HepG2 (cell line): ENCODE results near the gene FCGR3B. TPM values are rescaled to one million over a fixed set of nuclear protein-coding genes. Genes with fewer than 3 reads are reported as not detected.
"Not testable (repeated sequence)": the region's sequence is repeated elsewhere in the genome, so short reads cannot be mapped to it uniquely, and the experiment has no call there.

Experiments
- ATAC-seq: fragments of 200-7000 bp; cut with Tn5 transposase; 3 replicates; pipeline ENCODE4 v1.9.1; 2020; ENCODE audit warnings: mild to moderate bottlenecking, moderate library complexity
- BruUV-seq: library from RNA; stranded (reverse); fragments of 400-500 nt; replicated peaks from 2 replicates; lab custom pipeline; 2021; lab: Mats Ljungman, UMichigan
- CTCF ChIA-PET: fragments of 300-600 bp; formaldehyde crosslinking; extraction: SDS; loops from one replicate; lab custom pipeline; 2021; ENCODE audit warnings: low total read pairs, inconsistent platforms, low intra/inter-chr PET ratio; lab: Yijun Ruan, JAX
- POLR2A ChIA-PET: fragments of 350-600 bp; sonication (Branson Sonifier 250); formaldehyde crosslinking; loops from one replicate; lab custom pipeline; 2020; ENCODE audit warnings: antibody characterized with exemption, inconsistent platforms; lab: Yijun Ruan, JAX
- DNase-seq: peaks from one replicate; pipeline ENCODE4 v3.0.0-alpha.2; 2015; ENCODE audit warnings: low spot score
- FAIRE-seq: peaks from 3 replicates; lab custom pipeline; 2011; peaks lifted over from hg19 to GRCh38; lab: Jason Lieb, UNC
- H2AFZ ChIP-seq: one replicate; pipeline ENCODE4 v1.6.1; 2011; ENCODE audit warnings: low read length, inconsistent platforms
- H3K27ac ChIP-seq: fragments of 300-600 bp; 3 replicates; pipeline ENCODE4 v1.8.0; 2011; ENCODE audit warnings: mixed run types, mild to moderate bottlenecking, mixed read lengths, low read length, inconsistent platforms; ENCODE audit not compliant: insufficient read depth; ENCODE audit errors: extremely low read length
- H3K27me3 ChIP-seq, 2 experiments: fragments of 200-600 bp in 1 of 2; 2 replicates in 1 of 2; 3 replicates in 1 of 2; pipeline versions ENCODE4 v1.6.0 to v1.8.0; 2011; ENCODE audit warnings: low read length in 2 of 2, mild to moderate bottlenecking in 2 of 2, moderate library complexity in 2 of 2, inconsistent platforms in 1 of 2; ENCODE audit not compliant: insufficient read depth in 2 of 2, control insufficient read depth in 1 of 2
- H3K36me3 ChIP-seq, 2 experiments: fragments of 200-600 bp in 1 of 2; replicated peaks in 1 of 2; 2 replicates in 1 of 2; 3 replicates in 1 of 2; pipeline versions ENCODE4 v1.5.1 to v1.8.0; 2011; ENCODE audit warnings: low read length in 2 of 2, inconsistent platforms in 1 of 2; ENCODE audit not compliant: insufficient read depth in 2 of 2, control insufficient read depth in 1 of 2
- H3K4me1 ChIP-seq: 2 replicates; pipeline ENCODE4 v1.5.1; 2012; ENCODE audit warnings: low read length, inconsistent platforms; ENCODE audit not compliant: insufficient read depth
- H3K4me2 ChIP-seq: 2 replicates; pipeline ENCODE4 v1.6.0; 2011; ENCODE audit warnings: low read depth, low read length, inconsistent platforms
- H3K4me3 ChIP-seq, 3 experiments: fragments of 200-600 bp in 1 of 3; sonication (generic), shearing (Covaris generic) in 1 of 3; replicated peaks in 1 of 3; 2 replicates each; pipeline ENCODE4 v1.5.1; 2011 to 2016; ENCODE audit warnings: low read length in 3 of 3, inconsistent platforms in 2 of 3, low read depth in 2 of 3, mild to moderate bottlenecking in 2 of 3, control low read depth in 1 of 3, mixed read lengths in 1 of 3; ENCODE audit not compliant: insufficient read depth in 1 of 3
- H3K79me2 ChIP-seq: one replicate; pipeline ENCODE4 v1.6.1; 2011; ENCODE audit warnings: low read length, inconsistent platforms; ENCODE audit not compliant: insufficient read depth
- H3K9ac ChIP-seq: 2 replicates; pipeline ENCODE4 v1.6.0; 2011; ENCODE audit warnings: mild to moderate bottlenecking, low read depth, low read length, inconsistent platforms; ENCODE audit not compliant: insufficient read depth
- H3K9me3 ChIP-seq: 2 replicates; pipeline ENCODE4 v1.5.1; 2012; ENCODE audit warnings: mild to moderate bottlenecking, low read length
- H4K20me1 ChIP-seq: 2 replicates; pipeline ENCODE4 v1.6.0; 2011; ENCODE audit warnings: inconsistent platforms, mild to moderate bottlenecking, low read length, moderate library complexity; ENCODE audit not compliant: insufficient read depth
- MAFF ChIP-seq: IDR thresholded peaks from 2 replicates; pipeline ENCODE4 v1.6.1; 2011; ENCODE audit warnings: low read depth, low read length, improper control_type of control experiment
- MAFK ChIP-seq, 2 experiments: IDR thresholded peaks in 1 of 2; conservative IDR thresholded peaks in 1 of 2; 2 replicates each; pipeline ENCODE4 v1.6.1; 2011; ENCODE audit warnings: improper control_type of control experiment in 2 of 2, low read length in 2 of 2
- WGBS: methylation state at CpG from one replicate; pipeline ENCODE4 v1.1.6; 2017; ENCODE audit warnings: low lambda C conversion rate; 5-methylcytosine and 5-hydroxymethylcytosine counted together
- in situ Hi-C: cut with HindIII; loops from 2 replicates; pipeline ENCODE4 v1.10.0; 2017; ENCODE audit warnings: low pct_unique_long_range_greater_than_20kb; ENCODE audit not compliant: extremely low pct_ligation_motif_present
- intact Hi-C: fragments of 100-400 bp; cut with micrococcal nuclease; formaldehyde crosslinking; loops from one replicate; pipeline ENCODE4 v1.10.0; 2022; ENCODE audit not compliant: unreplicated experiment
- polyA plus RNA-seq, 8 experiments: library from polyadenylated mRNA; depleted of rRNA in 3 of 8; stranded (reverse) in 7 of 8; unstranded in 1 of 8; fragments of >200 nt; fragmentation: Illumina TruSeq in 4 of 8; extraction: Trizol in 4 of 8; gene quantifications; 2 replicates each; pipeline versions ENCODE4 v1.2.1 to v1.2.3, GENCODE V29; 2011 to 2016; ENCODE audit warnings: low read depth in 4 of 8, missing spikeins in 1 of 8, mixed read lengths in 1 of 8; ENCODE audit not compliant: insufficient read depth in 1 of 8
- total RNA-seq, 5 experiments: library from RNA; depleted of rRNA; stranded (reverse); fragments of >200 nt; fragmentation: Illumina TruSeq; extraction: Trizol; gene quantifications; 2 replicates each; pipeline ENCODE4 v1.2.3, GENCODE V29; 2016; ENCODE audit warnings: low read depth in 1 of 5

Gene FCGR3B
- total and polyA plus RNA-seq, 2 of the 13 experiments (the other 11 are each of a cell fraction or from before 2014, with no cell fraction given): not detected

GRCh38 chr1:161621181-161622000 lies 9.6 kb downstream of the FCGR3B start:
- POLR2A ChIA-PET, H2AFZ ChIP-seq, BruUV-seq, H3K9ac ChIP-seq, H3K4me3 ChIP-seq, DNase-seq, H3K9me3 ChIP-seq, H3K4me1 ChIP-seq, H3K27me3 ChIP-seq, H3K4me2 ChIP-seq, intact Hi-C loops: not testable (repeated sequence)
- 62% methylated on average over 33 of the region's 41 CpGs for WGBS
- peak; percentile 30 for FAIRE-seq
- TF ChIP-seq MAFF (peak; percentile 69), MAFK (conservative IDR thresholded peaks at IDR 0.05 in 1 of 2, IDR thresholded peaks at IDR 0.05 in 1 of 2; ENCODE audit: low read length in 2 of 2) (peak in 1 of 2 experiments; percentile 75; a peak in 2 of 4 replicates)
- TF ChIP-seq, all 625 proteins: peak for 2; not testable (repeated sequence) for 623
- H3K27ac ChIP-seq, H3K79me2 ChIP-seq, H4K20me1 ChIP-seq, CTCF ChIA-PET, in situ Hi-C loops, H3K36me3 ChIP-seq, ATAC-seq: not testable (repeated sequence)

- CTCF ChIA-PET, H3K27ac ChIP-seq, H3K36me3 ChIP-seq, ATAC-seq, H3K4me3 ChIP-seq, DNase-seq, H3K4me2 ChIP-seq, in situ Hi-C loops, intact Hi-C loops, BruUV-seq, H4K20me1 ChIP-seq, H2AFZ ChIP-seq, H3K27me3 ChIP-seq, H3K9ac ChIP-seq, H3K9me3 ChIP-seq, POLR2A ChIA-PET, H3K79me2 ChIP-seq, H3K4me1 ChIP-seq: not testable (repeated sequence)
- peak; percentile 46 for FAIRE-seq
- 63% methylated on average over 7 of the region's 7 CpGs for WGBS
Measured at GRCh38 chr1:161620399-161620798, 10.6 kb downstream of the FCGR3B start.

GRCh38 chr1:161618517-161618916 lies 12.5 kb downstream of the FCGR3B start:
- H2AFZ ChIP-seq, ATAC-seq, BruUV-seq, FAIRE-seq, H4K20me1 ChIP-seq, DNase-seq, H3K79me2 ChIP-seq, CTCF ChIA-PET, H3K9me3 ChIP-seq, H3K27me3 ChIP-seq, intact Hi-C loops, H3K27ac ChIP-seq, in situ Hi-C loops, H3K9ac ChIP-seq, H3K36me3 ChIP-seq, H3K4me2 ChIP-seq, H3K4me1 ChIP-seq, H3K4me3 ChIP-seq, POLR2A ChIA-PET: not testable (repeated sequence)
- WGBS: 25% methylated on average over 2 of the region's 4 CpGs

- BruUV-seq, H3K36me3 ChIP-seq, POLR2A ChIA-PET, FAIRE-seq, H3K4me1 ChIP-seq, H3K9me3 ChIP-seq, DNase-seq, H2AFZ ChIP-seq, intact Hi-C loops, H3K4me3 ChIP-seq, H3K27ac ChIP-seq, H3K4me2 ChIP-seq, H3K79me2 ChIP-seq, in situ Hi-C loops, H4K20me1 ChIP-seq, CTCF ChIA-PET, H3K9ac ChIP-seq, H3K27me3 ChIP-seq, ATAC-seq: not testable (repeated sequence)
- 63% methylated on average over 13 of the region's 30 CpGs for WGBS
Measured at GRCh38 chr1:161616417-161616816, 14.6 kb downstream of the FCGR3B start.
